SK-N-DZ (cell line): ENCODE results near the gene ASB16. TPM values are rescaled to one million over a fixed set of nuclear protein-coding genes. Genes with fewer than 3 reads are reported as not detected.
A peak's percentile ranks its signal among the peaks of the same experiment; 100 is the strongest.
"Not testable (repeated sequence)": the region's sequence is repeated elsewhere in the genome, so short reads cannot be mapped to it uniquely, and the experiment has no call there.

Experiments
- DNase-seq: peaks from one replicate; pipeline ENCODE4 v3.0.0-alpha.2; 2015; ENCODE audit warnings: low spot score
- polyA plus RNA-seq, 2 experiments: library from polyadenylated mRNA; depleted of rRNA; stranded (reverse); fragments of >200 nt; gene quantifications; 2 replicates each; pipeline ENCODE4 v1.2.3, GENCODE V29; 2014

The ASB16 gene
- 0.57 TPM in 1 of 2 replicates, not detected in the other for polyA plus RNA-seq (2014; cell fraction: cytosol; rRNA removed)
- 0.16 and 0.39 TPM in 2 replicates for polyA plus RNA-seq (2014; cell fraction: nucleus; rRNA removed)

GRCh38 chr17:44170499-44171201 lies at the start of gene ASB16:
Gene ASB16, plus strand, starts transcription at chr17:44170704. Its CDS starts 86 bp downstream, at chr17:44170790.
- peak; percentile 75 for DNase-seq

GRCh38 chr17:44120851-44121605 lies 49.5 kb upstream of the ASB16 start:
- DNase-seq = no peak

GRCh38 chr17:44121997-44122815 lies 48.3 kb upstream of the ASB16 start:
- DNase-seq = no peak

- DNase-seq = no peak
Measured at GRCh38 chr17:44122816-44123355, 47.6 kb upstream of the ASB16 start.

GRCh38 chr17:44123356-44124117 lies 47.0 kb upstream of the ASB16 start, which contains the start of gene HDAC5:
Gene HDAC5, minus strand, starts transcription at chr17:44123641. Its CDS starts 6,126 bp downstream, at chr17:44117515.
- peak; percentile 97 for DNase-seq

GRCh38 chr17:44124118-44124438 lies 46.4 kb upstream of the ASB16 start:
- no peak for DNase-seq

- no peak for DNase-seq
Measured at GRCh38 chr17:44128383-44128782, 42.1 kb upstream of the ASB16 start.

GRCh38 chr17:44130693-44131349 lies 39.7 kb upstream of the ASB16 start:
- DNase-seq = no peak

- DNase-seq = not testable (repeated sequence)
Measured at GRCh38 chr17:44131372-44131771, 39.1 kb upstream of the ASB16 start.

- no peak for DNase-seq
Measured at GRCh38 chr17:44132275-44132821, 38.2 kb upstream of the ASB16 start.

GRCh38 chr17:44133918-44134476 lies 36.5 kb upstream of the ASB16 start:
- no peak for DNase-seq

- no peak for DNase-seq
Measured at GRCh38 chr17:44134752-44135568, 35.5 kb upstream of the ASB16 start.

GRCh38 chr17:44137891-44138709 lies 32.4 kb upstream of the ASB16 start:
- peak; percentile 64 for DNase-seq

- not testable (repeated sequence) for DNase-seq
Measured at GRCh38 chr17:44143921-44144320, 26.6 kb upstream of the ASB16 start.

- DNase-seq = no peak
Measured at GRCh38 chr17:44144966-44145739, 25.4 kb upstream of the ASB16 start.

- peak; percentile 66 for DNase-seq
Measured at GRCh38 chr17:44146375-44147346, 23.8 kb upstream of the ASB16 start.
